ENCODE measurements around the gene RERE. TPM values are rescaled to one million over a fixed set of nuclear protein-coding genes. Genes with fewer than 3 reads are reported as not detected.
"Not testable (repeated sequence)": the region's sequence is repeated elsewhere in the genome, so short reads cannot be mapped to it uniquely, and the experiment has no call there.

The RERE gene
- total and polyA plus RNA-seq, 2 experiments from 2014 or later: 148 to 170 TPM

GRCh38 chr1:8698012-8698630, 119.3 kb downstream of the RERE start:
- Histone ChIP-seq H3F3A (replicated peaks; ENCODE audit: low read depth) (no peaks in the 10 kb centered on the region), H3K4me2 (0 out of 2 replicates have a peak overlapping the region, but pooled peaks have one; percentile 77), H3K4me1 (ENCODE audit: insufficient read depth) (peaks cover 71% of the 10 kb centered on the region), H3K27me3 (ENCODE audit: insufficient read depth) (no peaks in the 10 kb centered on the region), H4K20me1 (replicated peaks; ENCODE audit: insufficient read depth) (peaks cover 40% of the 10 kb centered on the region), H3K9me2 (ENCODE audit: insufficient read depth) (no peaks in the 10 kb centered on the region), H2AFZ (no peak overlapping the region), H3K79me2 (replicated peaks; ENCODE audit: insufficient read depth) (peaks cover 97% of the 10 kb centered on the region), H3K4me3 (no peak overlapping the region), H3K36me3 (ENCODE audit: insufficient read depth) (no peaks in the 10 kb centered on the region), H3K27ac (ENCODE audit: low read depth) (peak overlapping the region; percentile 47; the same call in 1 of the 2 replicates)
- Mint-ChIP-seq H3K9me3 (no peaks in the 10 kb centered on the region), H3K4me3 (no peak overlapping the region), H3K36me3 (ENCODE audit: low read depth) (no peaks in the 10 kb centered on the region), H3K27ac (0 out of 2 replicates have a peak overlapping the region, but pooled peaks have one; percentile 57), H3K4me1 (peaks cover 58% of the 10 kb centered on the region), H3K27me3 (ENCODE audit: insufficient read depth, low read depth, poor library complexity) (peaks cover 12% of the 10 kb centered on the region)
- TF ChIP-seq REST (IDR thresholded peaks at IDR 0.05; ENCODE audit: unreplicated experiment): no peak
- TF ChIP-seq NANOG (IDR thresholded peaks at IDR 0.05; ENCODE audit: borderline replicate concordance): no peak
- DNase-seq (ENCODE audit: low spot score): no peak
- no peak for ATAC-seq

- H3F3A ChIP-seq (replicated peaks; ENCODE audit: low read depth); H3K27ac Mint-ChIP-seq; H2AFZ ChIP-seq; H3K27me3 Mint-ChIP-seq (ENCODE audit: insufficient read depth, low read depth, poor library complexity); H3K36me3 Mint-ChIP-seq (ENCODE audit: low read depth); H3K27me3 ChIP-seq (ENCODE audit: insufficient read depth); H3K4me3 Mint-ChIP-seq; H3K36me3 ChIP-seq (ENCODE audit: insufficient read depth); H3K9me3 Mint-ChIP-seq; DNase-seq (ENCODE audit: low spot score); H3K4me3 ChIP-seq; H3K9me2 ChIP-seq (ENCODE audit: insufficient read depth); H3K27ac ChIP-seq (ENCODE audit: low read depth): not testable (repeated sequence)
- H3K4me2 ChIP-seq: peak overlapping the region; percentile 23; the same call in 1 of the 2 replicates
- peaks cover 66% of the 10 kb centered on the region for H3K4me1 Mint-ChIP-seq
- H3K79me2 ChIP-seq (replicated peaks; ENCODE audit: insufficient read depth): peaks cover 100% of the 10 kb centered on the region
- peak; percentile 17; the same call in 1 of the 3 replicates for ATAC-seq
- H3K4me1 ChIP-seq (ENCODE audit: insufficient read depth): peaks cover 81% of the 10 kb centered on the region
- H4K20me1 ChIP-seq (replicated peaks; ENCODE audit: insufficient read depth): peaks cover 61% of the 10 kb centered on the region
Measured at GRCh38 chr1:8695442-8695841, 122.0 kb downstream of the RERE start.

- H3K9me3 Mint-ChIP-seq: no peaks in the 10 kb centered on the region
- Histone ChIP-seq H3F3A (replicated peaks; ENCODE audit: low read depth) (no peaks in the 10 kb centered on the region), H3K79me2 (replicated peaks; ENCODE audit: insufficient read depth) (peaks cover 100% of the 10 kb centered on the region), H2AFZ (no peak overlapping the region), H4K20me1 (replicated peaks; ENCODE audit: insufficient read depth) (peaks cover 80% of the 10 kb centered on the region), H3K4me2 (no peak overlapping the region), H3K9me2 (ENCODE audit: insufficient read depth) (no peaks in the 10 kb centered on the region), H3K27me3 (ENCODE audit: insufficient read depth) (no peaks in the 10 kb centered on the region), H3K4me3 (no peak overlapping the region), H3K36me3 (ENCODE audit: insufficient read depth) (no peaks in the 10 kb centered on the region), H3K27ac (ENCODE audit: low read depth) (no peak overlapping the region), H3K4me1 (ENCODE audit: insufficient read depth) (peaks cover 70% of the 10 kb centered on the region)
- H3K4me1 Mint-ChIP-seq: peaks cover 66% of the 10 kb centered on the region
- no peak overlapping the region for H3K4me3 Mint-ChIP-seq
- TF ChIP-seq STAT1 (IDR thresholded peaks at IDR 0.05; ENCODE audit: unreplicated experiment) (no peak), REST (IDR thresholded peaks at IDR 0.05; ENCODE audit: unreplicated experiment) (no peak)
- ATAC-seq (no peak), DNase-seq (ENCODE audit: low spot score) (no peak)
- H3K27ac Mint-ChIP-seq: no peak overlapping the region
- H3K36me3 Mint-ChIP-seq (ENCODE audit: low read depth): no peaks in the 10 kb centered on the region; the same call in 2 of the 3 replicates
- H3K27me3 Mint-ChIP-seq (ENCODE audit: insufficient read depth, low read depth, poor library complexity): peaks cover 10% of the 10 kb centered on the region
Measured at GRCh38 chr1:8693107-8693506, 124.3 kb downstream of the RERE start.
